ENCODE data around the gene SH3BP5L. TPM values are rescaled to one million over a fixed set of nuclear protein-coding genes. Genes with fewer than 3 reads are reported as not detected.

SH3BP5L gene
- total RNA-seq, 4 donors from 2014 or later: 25.2 to 32.0 (median 30.0) TPM

- no peaks in the 10 kb centered on the region for H3K9me3 ChIP-seq
- 70 to 76% methylated on average over 4 of the region's 4 CpGs for WGBS, 2 donors
- H3K4me1 ChIP-seq: no peaks in the 10 kb centered on the region
- H3K4me3 ChIP-seq (replicated peaks in 1 of 3): no peak overlapping the region
- no peak overlapping the region for H3K27ac ChIP-seq
- H3K36me3 ChIP-seq: no peaks in the 10 kb centered on the region
- no peak for TF ChIP-seq POLR2A (IDR thresholded peaks at IDR 0.05)
- TF ChIP-seq, protein P1, sequence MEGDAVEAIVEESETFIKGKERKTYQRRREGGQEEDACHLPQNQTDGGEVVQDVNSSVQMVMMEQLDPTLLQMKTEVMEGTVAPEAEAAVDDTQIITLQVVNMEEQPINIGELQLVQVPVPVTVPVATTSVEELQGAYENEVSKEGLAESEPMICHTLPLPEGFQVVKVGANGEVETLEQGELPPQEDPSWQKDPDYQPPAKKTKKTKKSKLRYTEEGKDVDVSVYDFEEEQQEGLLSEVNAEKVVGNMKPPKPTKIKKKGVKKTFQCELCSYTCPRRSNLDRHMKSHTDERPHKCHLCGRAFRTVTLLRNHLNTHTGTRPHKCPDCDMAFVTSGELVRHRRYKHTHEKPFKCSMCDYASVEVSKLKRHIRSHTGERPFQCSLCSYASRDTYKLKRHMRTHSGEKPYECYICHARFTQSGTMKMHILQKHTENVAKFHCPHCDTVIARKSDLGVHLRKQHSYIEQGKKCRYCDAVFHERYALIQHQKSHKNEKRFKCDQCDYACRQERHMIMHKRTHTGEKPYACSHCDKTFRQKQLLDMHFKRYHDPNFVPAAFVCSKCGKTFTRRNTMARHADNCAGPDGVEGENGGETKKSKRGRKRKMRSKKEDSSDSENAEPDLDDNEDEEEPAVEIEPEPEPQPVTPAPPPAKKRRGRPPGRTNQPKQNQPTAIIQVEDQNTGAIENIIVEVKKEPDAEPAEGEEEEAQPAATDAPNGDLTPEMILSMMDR (IDR thresholded peaks at IDR 0.05): no peak
- DNase-seq: no peak
- intact Hi-C loops (cut with DNase I): no loop called here
- no peaks in the 10 kb centered on the region for H3K27me3 ChIP-seq
These were observed 50.3 kb downstream of the SH3BP5L start for GRCh38 chr1:248775441-248775840.

Small RNA genes lying within 50 kb of the gene (microRNA-seq; reads per million reads assigned to microRNA genes)
- gene MIR3124: 4.4 reads per million, percentile 8 among the genes with 10 or more reads in this experiment

Small RNA genes lying within 50 kb of the gene (small RNA-seq; reads per million reads assigned to genes)
- gene MIR3124: not detected

Other genes starting within 250 kb of the SH3BP5L start
- not detected for gene OR2T10, start 228.2 kb downstream of the SH3BP5L start, total RNA-seq
- not detected for gene OR2T11, start 190.8 kb downstream of the SH3BP5L start, total RNA-seq
- not detected for gene OR2T35, start 180.6 kb downstream of the SH3BP5L start, total RNA-seq
- not detected for gene OR2T27, start 170.4 kb downstream of the SH3BP5L start, total RNA-seq
- not detected for gene OR14I1, start 123.1 kb downstream of the SH3BP5L start, total RNA-seq
- gene LYPD8, start 70.2 kb downstream of the SH3BP5L start, total RNA-seq: not detected
- gene ZNF672, start 12.3 kb upstream of the SH3BP5L start, total RNA-seq: 10 to 100 TPM; 43.5 to 82.2 (median 53.7) TPM
- gene ZNF692, start 33.2 kb upstream of the SH3BP5L start, total RNA-seq: 10 to 100 TPM; 17.2 to 59.7 (median 34.1) TPM
- 10 to 100 TPM; 10.0 to 20.3 (median 14.4) TPM for gene PGBD2, start 80.3 kb upstream of the SH3BP5L start, total RNA-seq